ENCODE measurements around the gene GRIA3. TPM values are rescaled to one million over a fixed set of nuclear protein-coding genes. Genes with fewer than 3 reads are reported as not detected.

Gene GRIA3
- total and polyA plus RNA-seq, 4 donors: 0.05 to 2.0 (median 0.37) TPM

- no peak overlapping the region for H3K4me3 ChIP-seq
- H3K36me3 ChIP-seq (ENCODE audit: control insufficient read depth in 4 of 4, insufficient read depth in 4 of 4, low read length in 4 of 4): no peaks in the 10 kb centered on the region
- TF ChIP-seq CTCF (IDR thresholded peaks at IDR 0.05; ENCODE audit: control extremely low read depth, extremely low read depth): no peak
- no peaks in the 10 kb centered on the region for H3K9me3 ChIP-seq (ENCODE audit: control insufficient read depth in 4 of 4, insufficient read depth in 3 of 4, low read length in 3 of 4)
- WGBS, 2 donors: 45 to 51% methylated on average over 3 of the region's 3 CpGs
- no peak for DNase-seq
- no peaks in the 10 kb centered on the region for H3K4me1 ChIP-seq (ENCODE audit: control insufficient read depth in 5 of 5, insufficient read depth in 5 of 5, low read length in 5 of 5)
- no peak overlapping the region for H3K9ac ChIP-seq (ENCODE audit: insufficient read depth in 1 of 2, low read length in 2 of 2)
- H3K27ac ChIP-seq (ENCODE audit: low read depth in 1 of 2, low read length in 1 of 2): no peak overlapping the region
- ATAC-seq (ENCODE audit: insufficient read depth, low FRiP score): no peak
- H3K27me3 ChIP-seq (ENCODE audit: control insufficient read depth in 3 of 3, insufficient read depth in 3 of 3, low read length in 2 of 3): no peaks in the 10 kb centered on the region
Observed at GRCh38 chrX:123322536-123322935, 138.5 kb downstream of the GRIA3 start.

GRCh38 chrX:123324625-123325024, 140.5 kb downstream of the GRIA3 start:
- H3K27ac ChIP-seq (ENCODE audit: low read depth in 1 of 2, low read length in 1 of 2): no peak overlapping the region
- 68 to 87% methylated on average over 5 of the region's 5 CpGs for WGBS, 2 donors
- no peaks in the 10 kb centered on the region for H3K27me3 ChIP-seq (ENCODE audit: control insufficient read depth in 3 of 3, insufficient read depth in 3 of 3, low read length in 2 of 3)

GRCh38 chrX:123330229-123330942, 146.3 kb downstream of the GRIA3 start:
- H3K4me1 ChIP-seq (ENCODE audit: control insufficient read depth in 5 of 5, insufficient read depth in 5 of 5, low read length in 5 of 5): no peaks in the 10 kb centered on the region
- H3K27me3 ChIP-seq (ENCODE audit: control insufficient read depth in 3 of 3, insufficient read depth in 3 of 3, low read length in 2 of 3): no peaks in the 10 kb centered on the region
- no peak overlapping the region for H3K9ac ChIP-seq (ENCODE audit: insufficient read depth in 1 of 2, low read length in 2 of 2)
- H3K27ac ChIP-seq (ENCODE audit: low read depth in 1 of 2, low read length in 1 of 2): no peak overlapping the region
- no peak overlapping the region for H3K4me3 ChIP-seq
- no peak for TF ChIP-seq CTCF (IDR thresholded peaks at IDR 0.05; ENCODE audit: control extremely low read depth, extremely low read depth)
- H3K9me3 ChIP-seq (ENCODE audit: control insufficient read depth in 4 of 4, insufficient read depth in 3 of 4, low read length in 3 of 4): no peaks in the 10 kb centered on the region
- no peak for ATAC-seq (ENCODE audit: insufficient read depth, low FRiP score)
- no peaks in the 10 kb centered on the region for H3K36me3 ChIP-seq (ENCODE audit: control insufficient read depth in 4 of 4, insufficient read depth in 4 of 4, low read length in 4 of 4)
- no peak for DNase-seq

More at GRCh38 chrX:123324625-123325024, 140.5 kb downstream of the GRIA3 start:
- Histone ChIP-seq H3K9ac (ENCODE audit: insufficient read depth in 1 of 2, low read length in 2 of 2) (no peak overlapping the region), H3K9me3 (ENCODE audit: control insufficient read depth in 4 of 4, insufficient read depth in 3 of 4, low read length in 3 of 4) (no peaks in the 10 kb centered on the region), H3K36me3 (ENCODE audit: control insufficient read depth in 4 of 4, insufficient read depth in 4 of 4, low read length in 4 of 4) (no peaks in the 10 kb centered on the region), H3K4me3 (no peak overlapping the region), H3K4me1 (ENCODE audit: control insufficient read depth in 5 of 5, insufficient read depth in 5 of 5, low read length in 5 of 5) (no peaks in the 10 kb centered on the region)
- no peak for DNase-seq
- ATAC-seq (ENCODE audit: insufficient read depth, low FRiP score): no peak
- TF ChIP-seq CTCF (IDR thresholded peaks at IDR 0.05; ENCODE audit: control extremely low read depth, extremely low read depth): no peak

DNA sequence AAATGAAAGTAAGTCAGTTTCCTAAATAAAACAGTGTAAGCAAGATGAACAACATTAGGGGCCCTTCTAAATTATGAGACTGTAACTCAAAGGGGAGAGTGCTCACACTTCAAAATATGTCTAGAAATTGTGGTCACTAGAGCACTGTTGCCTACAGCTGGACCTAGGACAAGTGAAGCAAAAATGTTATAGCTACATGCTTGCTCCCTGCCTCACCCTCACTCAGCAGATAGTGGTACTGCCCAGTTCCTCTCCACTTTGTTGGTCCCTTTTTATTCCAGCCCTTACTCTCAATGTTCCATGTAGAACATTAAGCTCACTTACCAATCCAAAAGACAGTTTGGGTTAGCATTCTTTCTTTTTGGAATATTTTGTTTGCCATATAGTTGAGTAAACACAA, 147.3 kb downstream of the GRIA3 start:
- H3K4me1 ChIP-seq (ENCODE audit: control insufficient read depth in 5 of 5, insufficient read depth in 5 of 5, low read length in 5 of 5): no peaks in the 10 kb centered on the region
- DNase-seq (no peak), ATAC-seq (ENCODE audit: insufficient read depth, low FRiP score) (no peak)
- no peak overlapping the region for H3K4me3 ChIP-seq
- H3K9ac ChIP-seq (ENCODE audit: insufficient read depth in 1 of 2, low read length in 2 of 2): no peak overlapping the region
- no peak overlapping the region for H3K27ac ChIP-seq (ENCODE audit: low read depth in 1 of 2, low read length in 1 of 2)
- no peaks in the 10 kb centered on the region for H3K9me3 ChIP-seq (ENCODE audit: control insufficient read depth in 4 of 4, insufficient read depth in 3 of 4, low read length in 3 of 4)
- no peaks in the 10 kb centered on the region for H3K36me3 ChIP-seq (ENCODE audit: control insufficient read depth in 4 of 4, insufficient read depth in 4 of 4, low read length in 4 of 4)
- H3K27me3 ChIP-seq (ENCODE audit: control insufficient read depth in 3 of 3, insufficient read depth in 3 of 3, low read length in 2 of 3): no peaks in the 10 kb centered on the region
- TF ChIP-seq CTCF (IDR thresholded peaks at IDR 0.05; ENCODE audit: control extremely low read depth, extremely low read depth): no peak
